Parathyroid adenoma (tissue), 2 donors: ENCODE measurements around the gene OPCML.
A peak's percentile ranks its signal among the peaks of the same experiment; 100 is the strongest.

Source experiments
- H2AFZ ChIP-seq: fragments of 300-600 bp; sonication (generic); one replicate; pipeline ENCODE4 v1.7.0; 2017; ENCODE audit warnings: antibody characterized with exemption, mild to moderate bottlenecking
- H3K27ac ChIP-seq: fragments of 300-600 bp; sonication (generic); one replicate; pipeline ENCODE4 v1.7.0; 2017
- H3K27me3 ChIP-seq: fragments of 300-600 bp; sonication (generic); one replicate; pipeline ENCODE4 v1.7.0; 2017; ENCODE audit warnings: low read length; ENCODE audit not compliant: control insufficient read depth, insufficient read depth
- H3K36me3 ChIP-seq: fragments of 300-600 bp; sonication (generic); one replicate; pipeline ENCODE4 v1.7.0; 2017; ENCODE audit warnings: low read length; ENCODE audit not compliant: control insufficient read depth, insufficient read depth
- H3K4me1 ChIP-seq: fragments of 300-600 bp; sonication (generic); one replicate; pipeline ENCODE4 v1.7.0; 2017; ENCODE audit warnings: control low read depth
- H3K4me2 ChIP-seq: fragments of 300-600 bp; sonication (generic); one replicate; pipeline ENCODE4 v1.7.0; 2017; ENCODE audit warnings: low read length
- H3K4me3 ChIP-seq: fragments of 300-600 bp; sonication (generic); one replicate; pipeline ENCODE4 v1.7.0; 2017; ENCODE audit warnings: low read depth, low read length
- H3K79me2 ChIP-seq: fragments of 300-600 bp; sonication (generic); one replicate; pipeline ENCODE4 v1.7.0; 2017; ENCODE audit warnings: control low read depth
- H3K9ac ChIP-seq: fragments of 300-600 bp; sonication (generic); one replicate; pipeline ENCODE4 v1.7.0; 2017; ENCODE audit warnings: mild to moderate bottlenecking
- H3K9me3 ChIP-seq: fragments of 300-600 bp; sonication (generic); one replicate; pipeline ENCODE4 v1.7.0; 2017; ENCODE audit warnings: low read length; ENCODE audit not compliant: control insufficient read depth
- CTCF ChIP-seq: fragments of 300-600 bp; sonication (generic); IDR thresholded peaks from one replicate; pipeline ENCODE4 v1.7.0; 2017; ENCODE audit warnings: antibody characterized with exemption, mild to moderate bottlenecking
- donor health status: primary hyperparathyroidism.

The OPCML gene

GRCh38 chr11:132777067-132777975 lies 755.0 kb downstream of the OPCML start:
- Histone ChIP-seq H3K36me3 (no peaks in the 10 kb centered on the region), H3K4me1 (peaks cover 11% of the 10 kb centered on the region), H3K9me3 (no peaks in the 10 kb centered on the region), H3K79me2 (no peaks in the 10 kb centered on the region), H3K4me3 (no peak overlapping the region), H3K4me2 (no peak overlapping the region), H3K9ac (no peak overlapping the region), H3K27me3 (no peaks in the 10 kb centered on the region), H3K27ac (no peak overlapping the region), H2AFZ (no peak overlapping the region)
- no peak for TF ChIP-seq CTCF

- TF ChIP-seq CTCF = no peak
- Histone ChIP-seq H2AFZ (no peak overlapping the region), H3K79me2 (no peaks in the 10 kb centered on the region), H3K36me3 (no peaks in the 10 kb centered on the region), H3K27ac (no peak overlapping the region), H3K4me2 (no peak overlapping the region), H3K4me3 (no peak overlapping the region), H3K9ac (no peak overlapping the region), H3K4me1 (peaks cover 10% of the 10 kb centered on the region), H3K9me3 (no peaks in the 10 kb centered on the region), H3K27me3 (no peaks in the 10 kb centered on the region)
Measured at GRCh38 chr11:132773751-132774150, 758.5 kb downstream of the OPCML start.

GRCh38 chr11:132772703-132773545 lies 759.4 kb downstream of the OPCML start:
- H3K27me3 ChIP-seq = no peaks in the 10 kb centered on the region
- H3K36me3 ChIP-seq = no peaks in the 10 kb centered on the region
- no peak overlapping the region for H3K4me3 ChIP-seq
- H2AFZ ChIP-seq = peak overlapping the region; percentile 82
- H3K4me1 ChIP-seq = peaks cover 10% of the 10 kb centered on the region
- H3K79me2 ChIP-seq = no peaks in the 10 kb centered on the region
- H3K9me3 ChIP-seq = no peaks in the 10 kb centered on the region
- no peak for TF ChIP-seq CTCF
- peak overlapping the region; percentile 22 for H3K4me2 ChIP-seq
- peak overlapping the region; percentile 76 for H3K27ac ChIP-seq
- no peak overlapping the region for H3K9ac ChIP-seq

GRCh38 chr11:132771746-132772145 lies 760.6 kb downstream of the OPCML start:
- H2AFZ ChIP-seq = no peak overlapping the region
- no peaks in the 10 kb centered on the region for H3K9me3 ChIP-seq
- H3K36me3 ChIP-seq = no peaks in the 10 kb centered on the region
- no peak overlapping the region for H3K27ac ChIP-seq
- no peak for TF ChIP-seq CTCF
- H3K4me3 ChIP-seq = no peak overlapping the region
- peaks cover 10% of the 10 kb centered on the region for H3K4me1 ChIP-seq
- no peaks in the 10 kb centered on the region for H3K79me2 ChIP-seq
- no peaks in the 10 kb centered on the region for H3K27me3 ChIP-seq
- no peak overlapping the region for H3K4me2 ChIP-seq
- H3K9ac ChIP-seq = no peak overlapping the region
